Thoracic aorta (tissue), 2 donors: ENCODE data around the gene PPP6R2. TPM values are rescaled to one million over a fixed set of nuclear protein-coding genes. Genes with fewer than 3 reads are reported as not detected.
A peak's percentile ranks its signal among the peaks of the same experiment; 100 is the strongest.

ENCODE experiments used
- ATAC-seq: fragments of 150-250 bp; one replicate; pipeline ENCODE4 v1.8.0; 2017; ENCODE audit warnings: low read depth; ENCODE audit not compliant: insufficient number of reproducible peaks, low FRiP score
- DNase-seq: peaks from one replicate; pipeline ENCODE4 v3.0.0-alpha.2; 2020; ENCODE audit warnings: low spot score
- H3K27ac ChIP-seq, 2 donors: fragments of 200-600 bp; sonication (generic); 1 replicate in 1 of 2; 2 replicates in 1 of 2; pipeline ENCODE4 v1.5.1; 2016; ENCODE audit warnings: mild to moderate bottlenecking in 2 of 2, moderate library complexity in 2 of 2
- H3K27me3 ChIP-seq: fragments of 200-600 bp; sonication (generic); replicated peaks from 2 replicates; pipeline ENCODE4 v1.6.0; 2016; ENCODE audit warnings: mild to moderate bottlenecking; ENCODE audit not compliant: insufficient read depth
- H3K36me3 ChIP-seq: fragments of 200-600 bp; sonication (generic); one replicate; pipeline ENCODE4 v1.5.1; 2016
- H3K4me1 ChIP-seq, 2 donors: fragments of 200-600 bp; sonication (generic); 1 replicate in 1 of 2; 2 replicates in 1 of 2; pipeline versions ENCODE4 v1.5.1 to v1.6.0; 2016; ENCODE audit warnings: low read depth in 2 of 2, mild to moderate bottlenecking in 1 of 2; ENCODE audit not compliant: control insufficient read depth in 1 of 2
- H3K4me3 ChIP-seq: fragments of 200-600 bp; sonication (generic); 2 replicates; pipeline ENCODE4 v1.5.1; 2016; ENCODE audit warnings: mild to moderate bottlenecking
- H3K9me3 ChIP-seq: fragments of 200-600 bp; sonication (generic); 2 replicates; pipeline ENCODE4 v1.5.1; 2016
- CTCF ChIP-seq: fragments of 200-600 bp; sonication (generic); IDR thresholded peaks from one replicate; pipeline ENCODE4 v1.5.1; 2019; ENCODE audit warnings: antibody characterized with exemption
- total RNA-seq, 2 donors: library from RNA; depleted of rRNA; stranded (reverse); fragments of >200 nt; gene quantifications; one replicate each; pipeline versions ENCODE4 v1.1.0 to v1.2.3, GENCODE V29; 2016

The PPP6R2 gene, protein sequence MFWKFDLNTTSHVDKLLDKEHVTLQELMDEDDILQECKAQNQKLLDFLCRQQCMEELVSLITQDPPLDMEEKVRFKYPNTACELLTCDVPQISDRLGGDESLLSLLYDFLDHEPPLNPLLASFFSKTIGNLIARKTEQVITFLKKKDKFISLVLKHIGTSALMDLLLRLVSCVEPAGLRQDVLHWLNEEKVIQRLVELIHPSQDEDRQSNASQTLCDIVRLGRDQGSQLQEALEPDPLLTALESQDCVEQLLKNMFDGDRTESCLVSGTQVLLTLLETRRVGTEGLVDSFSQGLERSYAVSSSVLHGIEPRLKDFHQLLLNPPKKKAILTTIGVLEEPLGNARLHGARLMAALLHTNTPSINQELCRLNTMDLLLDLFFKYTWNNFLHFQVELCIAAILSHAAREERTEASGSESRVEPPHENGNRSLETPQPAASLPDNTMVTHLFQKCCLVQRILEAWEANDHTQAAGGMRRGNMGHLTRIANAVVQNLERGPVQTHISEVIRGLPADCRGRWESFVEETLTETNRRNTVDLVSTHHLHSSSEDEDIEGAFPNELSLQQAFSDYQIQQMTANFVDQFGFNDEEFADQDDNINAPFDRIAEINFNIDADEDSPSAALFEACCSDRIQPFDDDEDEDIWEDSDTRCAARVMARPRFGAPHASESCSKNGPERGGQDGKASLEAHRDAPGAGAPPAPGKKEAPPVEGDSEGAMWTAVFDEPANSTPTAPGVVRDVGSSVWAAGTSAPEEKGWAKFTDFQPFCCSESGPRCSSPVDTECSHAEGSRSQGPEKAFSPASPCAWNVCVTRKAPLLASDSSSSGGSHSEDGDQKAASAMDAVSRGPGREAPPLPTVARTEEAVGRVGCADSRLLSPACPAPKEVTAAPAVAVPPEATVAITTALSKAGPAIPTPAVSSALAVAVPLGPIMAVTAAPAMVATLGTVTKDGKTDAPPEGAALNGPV
- total RNA-seq = 10 to 100 TPM; 61.2 to 73.6 TPM

DNA sequence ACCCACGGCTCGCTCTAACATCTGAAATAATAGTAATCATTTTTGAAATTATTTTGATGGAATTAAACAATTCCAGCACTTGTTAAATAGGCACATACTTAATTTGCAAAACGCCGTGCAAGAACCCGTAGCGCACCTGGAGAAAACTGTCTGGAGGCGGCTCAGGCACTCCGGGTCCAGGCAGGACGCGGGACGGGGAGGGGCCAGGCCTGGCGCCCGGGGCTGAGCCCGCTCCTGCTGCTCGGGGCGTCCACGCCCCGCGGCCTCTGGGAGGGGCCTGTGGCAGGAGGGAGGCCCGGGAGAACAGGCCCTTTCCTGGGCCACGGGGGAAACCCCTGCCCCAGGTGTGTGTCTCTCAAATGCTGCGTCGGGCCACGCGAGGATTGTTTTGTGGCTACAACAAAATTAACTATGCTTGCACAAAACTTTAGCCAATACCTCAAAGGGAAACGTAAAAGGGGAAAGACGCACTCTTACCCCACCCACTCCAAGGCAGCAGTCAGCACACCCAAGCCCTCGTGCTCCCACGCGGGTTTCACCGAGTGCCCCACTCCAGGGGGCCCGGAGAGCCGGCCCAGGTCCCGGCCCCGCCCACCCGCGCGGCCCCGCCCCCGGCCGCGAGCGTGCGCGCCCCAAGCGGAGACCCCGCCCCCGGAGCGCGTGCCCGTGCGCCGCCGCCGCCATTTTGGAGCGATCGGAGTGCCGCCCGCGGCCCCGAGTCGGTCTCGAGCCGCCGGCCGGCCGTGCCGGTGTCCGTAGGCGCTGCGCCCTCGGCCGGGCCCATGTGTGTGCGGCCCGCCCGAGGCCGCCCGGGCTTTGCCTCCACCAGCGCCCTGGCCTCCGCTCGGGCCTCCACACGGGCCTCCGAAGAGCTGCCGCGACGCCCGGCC is at the start of gene PPP6R2:
Gene PPP6R2 (plus strand): TSS at position 677 of the 890 bp plus-strand sequence. CDS start 50,582 bp downstream, outside the sequence.
- ATAC-seq (peak; percentile 84), DNase-seq (no peak)
- Histone ChIP-seq H3K4me3 (peak within 1 kb of the TSS; percentile 91), H3K27ac (peak within 1 kb of the TSS; percentile 52 to 53), H3K27me3 (no peaks in the 10 kb centered on the region), H3K9me3 (no peaks in the 10 kb centered on the region), H3K36me3 (no peaks in the 10 kb centered on the region), H3K4me1 (peaks cover 3 to 16% of the 10 kb centered on the region in 2 donors)
- no peak for TF ChIP-seq CTCF

GRCh38 chr22:50293441-50294318 is 49.4 kb upstream of the PPP6R2 start:
- Histone ChIP-seq H3K9me3 (no peaks in the 10 kb centered on the region), H3K36me3 (peaks cover 23% of the 10 kb centered on the region), H3K27me3 (no peaks in the 10 kb centered on the region), H3K4me1 (peaks cover 29 to 54% of the 10 kb centered on the region in 2 donors), H3K27ac (peak overlapping the region; percentile 84 to 96), H3K4me3 (peak overlapping the region; percentile 67)
- no peak for TF ChIP-seq CTCF
- ATAC-seq = peak; percentile 63
- no peak for DNase-seq

DNA sequence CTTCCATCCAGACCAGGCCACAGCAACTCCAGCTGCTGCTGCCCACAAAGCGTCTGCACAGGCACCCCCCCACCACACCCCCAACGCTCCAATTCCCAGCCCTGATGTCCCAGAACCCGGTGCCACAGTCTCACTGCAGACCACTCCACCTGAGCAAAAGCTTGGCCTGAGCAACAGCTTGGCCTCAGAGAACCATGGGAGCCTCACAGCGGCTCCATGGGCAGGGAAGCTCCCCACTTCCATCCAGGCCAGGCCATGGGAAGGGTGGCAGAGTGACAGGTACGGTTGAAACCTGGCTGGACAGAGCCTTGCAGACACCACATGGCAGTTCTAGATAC is 48.8 kb upstream of the PPP6R2 start:
- H3K4me1 ChIP-seq = peaks cover 30 to 56% of the 10 kb centered on the region in 2 donors
- no peak for TF ChIP-seq CTCF
- H3K27me3 ChIP-seq = no peaks in the 10 kb centered on the region
- peaks cover 17% of the 10 kb centered on the region for H3K36me3 ChIP-seq
- ATAC-seq (no peak), DNase-seq (no peak)
- H3K27ac ChIP-seq = peak overlapping the region; percentile 84 to 96
- H3K9me3 ChIP-seq = no peaks in the 10 kb centered on the region
- H3K4me3 ChIP-seq = no peak overlapping the region

GRCh38 chr22:50296658-50297490 is 46.3 kb upstream of the PPP6R2 start:
- Histone ChIP-seq H3K27me3 (no peaks in the 10 kb centered on the region), H3K27ac (peak overlapping the region in 1 of 2 donors; percentile 24), H3K36me3 (no peaks in the 10 kb centered on the region), H3K4me1 (peaks cover 52 to 82% of the 10 kb centered on the region in 2 donors), H3K9me3 (no peaks in the 10 kb centered on the region), H3K4me3 (no peak overlapping the region)
- DNase-seq (no peak), ATAC-seq (no peak)
- no peak for TF ChIP-seq CTCF
